Neural progenitor cell (in vitro differentiated cells): ENCODE results near the gene ITM2B.

Experiments
- CTCF ChIP-seq: fragments of 200-600 bp; sonication (generic); IDR thresholded peaks from 2 replicates; pipeline ENCODE4 v1.5.1; 2017; ENCODE audit warnings: antibody characterized with exemption, mild to moderate bottlenecking
- EZH2 ChIP-seq: fragments of 200-600 bp; sonication (generic); IDR thresholded peaks from 2 replicates; pipeline ENCODE4 v1.6.1; 2017; ENCODE audit warnings: antibody characterized with exemption, mild to moderate bottlenecking, moderate library complexity

GRCh38 chr13:48275507-48275906 lies 42.5 kb downstream of the ITM2B start:
- no peak for TF ChIP-seq CTCF
- TF ChIP-seq EZH2 = no peak
